T follicular helper cell (primary cell): Measurements from ENCODE around the gene BEGAIN.
A peak's percentile ranks its signal among the peaks of the same experiment; 100 is the strongest.

Experiments used
- DNase-seq: peaks from one replicate; pipeline ENCODE4 v3.0.0-alpha.2; 2020; ENCODE audit warnings: low read depth

BEGAIN gene

GRCh38 chr14:100549834-100550625 lies 37.2 kb downstream of the BEGAIN start:
- no peak for DNase-seq

- DNase-seq, result no peak
These were observed 38.3 kb downstream of the BEGAIN start for GRCh38 chr14:100548939-100549338.

GRCh38 chr14:100548295-100548655 lies 38.9 kb downstream of the BEGAIN start:
- DNase-seq, result no peak

- DNase-seq, result peak; percentile 59
These were observed 39.5 kb downstream of the BEGAIN start for GRCh38 chr14:100547633-100548294.

- no peak for DNase-seq
These were observed 41.2 kb downstream of the BEGAIN start for GRCh38 chr14:100546051-100546443.

GRCh38 chr14:100545359-100545758 lies 41.9 kb downstream of the BEGAIN start:
- DNase-seq, result no peak

GRCh38 chr14:100544506-100545141 lies 42.6 kb downstream of the BEGAIN start:
- DNase-seq, result no peak

GRCh38 chr14:100543471-100544455 lies 43.5 kb downstream of the BEGAIN start:
- no peak for DNase-seq

- DNase-seq, result no peak
These were observed 44.5 kb downstream of the BEGAIN start for GRCh38 chr14:100542619-100543205.

- no peak for DNase-seq
These were observed 45.3 kb downstream of the BEGAIN start for GRCh38 chr14:100541621-100542560.

- no peak for DNase-seq
These were observed 46.1 kb downstream of the BEGAIN start for GRCh38 chr14:100540926-100541620.

- no peak for DNase-seq
These were observed 46.9 kb downstream of the BEGAIN start for GRCh38 chr14:100540141-100540925.

- DNase-seq, result no peak
These were observed 47.5 kb downstream of the BEGAIN start for GRCh38 chr14:100539766-100540140.

- no peak for DNase-seq
These were observed 48.1 kb downstream of the BEGAIN start for GRCh38 chr14:100539003-100539660.

- no peak for DNase-seq
These were observed 48.7 kb downstream of the BEGAIN start for GRCh38 chr14:100538351-100539002.

- no peak for DNase-seq
These were observed 49.5 kb downstream of the BEGAIN start for GRCh38 chr14:100537446-100538350.
